ENCODE measurements around the gene CUL4B.
"Not testable (repeated sequence)": the region's sequence is repeated elsewhere in the genome, so short reads cannot be mapped to it uniquely, and the experiment has no call there.

The CUL4B gene

DNA sequence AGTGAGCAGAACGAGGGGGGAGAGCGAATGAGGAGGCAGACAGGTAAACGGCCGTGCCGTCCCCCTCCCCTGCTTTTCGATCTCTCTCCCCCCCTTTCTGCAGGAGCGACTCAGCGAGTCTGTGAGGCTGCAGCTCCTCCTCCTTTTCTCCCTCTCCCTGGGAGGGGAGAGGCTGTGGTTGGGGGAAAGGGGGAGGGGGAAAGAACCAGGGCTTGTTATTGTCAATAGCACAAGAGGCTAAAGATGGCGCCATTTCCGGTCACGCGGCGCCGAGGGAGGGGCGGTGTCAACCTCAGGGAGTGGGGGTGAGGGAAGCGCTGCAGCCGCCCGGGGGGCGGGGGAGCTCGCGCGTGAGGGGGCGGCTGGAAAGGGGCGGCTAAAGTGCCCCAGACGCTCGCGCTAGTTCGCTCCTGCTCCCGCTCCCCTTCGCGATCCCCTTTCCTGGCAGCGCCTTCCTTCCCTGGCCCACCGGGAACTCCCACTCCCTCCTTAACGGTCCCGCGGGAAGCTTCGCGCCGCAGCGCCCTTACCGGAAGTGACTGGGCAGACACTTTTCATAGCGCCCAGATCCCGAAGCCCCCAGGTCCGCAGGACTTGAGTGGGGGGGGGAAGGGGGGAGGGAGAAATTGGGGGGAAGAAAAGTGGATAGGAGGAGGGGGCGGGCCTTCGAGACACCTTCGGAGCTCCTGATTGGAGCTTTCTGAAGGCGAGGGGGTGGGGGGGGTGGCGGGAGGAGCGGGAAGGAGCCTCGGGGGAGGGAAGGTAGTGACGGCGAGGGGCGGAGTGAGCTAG lies at the start of gene CUL4B:
Gene CUL4B, minus strand, starts transcription at position 121 of the 792 bp plus-strand sequence. CDS start 324 bp downstream, outside the sequence.
- peak; percentile 93 for DNase-seq

DNA sequence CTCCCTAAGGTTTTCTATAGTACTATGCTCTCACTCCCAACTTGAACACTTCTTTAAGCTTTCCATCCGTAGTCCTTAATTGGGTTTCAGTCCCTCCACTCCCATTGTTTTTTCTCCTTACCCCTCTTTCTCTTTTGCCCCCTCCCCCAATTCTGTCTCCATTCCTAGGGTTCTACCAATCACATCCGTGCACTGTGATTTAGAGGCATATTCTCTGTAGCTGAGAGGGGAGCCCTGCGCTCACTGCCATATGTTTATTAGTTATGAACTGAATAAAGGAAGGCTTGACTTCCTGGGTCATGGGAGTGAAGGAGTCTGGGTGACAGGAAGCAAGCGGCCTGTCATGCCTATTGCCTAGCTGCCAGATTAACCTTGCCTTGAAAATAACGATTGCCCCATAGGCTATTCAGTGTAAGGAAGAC lies 43.6 kb upstream of the CUL4B start:
- DNase-seq: peak; percentile 66

DNA sequence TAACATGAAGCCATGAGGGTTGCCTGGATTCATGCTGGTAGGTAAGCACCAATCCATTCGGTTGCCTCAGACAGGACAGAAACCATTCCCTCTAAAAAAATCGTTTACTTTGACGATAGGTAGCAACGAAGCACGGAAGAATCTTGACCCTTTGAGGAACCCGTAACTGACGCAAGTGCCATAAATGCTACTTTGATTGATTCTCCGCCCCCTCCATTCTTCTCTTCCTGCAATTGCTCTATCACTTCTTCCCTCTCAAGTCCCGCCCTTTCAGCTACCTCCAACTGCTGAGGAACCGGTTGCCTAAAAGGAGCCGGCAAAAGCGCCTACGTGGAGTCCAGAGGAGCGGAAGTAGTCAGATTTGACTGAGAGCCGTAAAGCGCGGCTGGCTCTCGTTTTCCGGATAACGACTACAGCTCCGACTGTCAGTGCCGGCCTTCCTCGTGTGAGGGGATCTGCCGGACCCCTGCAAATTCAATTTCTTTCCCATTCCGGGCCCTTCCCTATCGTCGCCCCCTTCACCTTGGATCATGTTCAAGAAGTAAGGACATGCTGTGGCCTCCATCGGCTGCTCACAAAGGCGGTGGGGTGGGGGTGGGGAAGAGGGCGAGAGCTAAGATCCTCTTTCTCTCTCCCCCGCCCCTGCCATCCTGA lies 43.1 kb upstream of the CUL4B start, which contains the start of gene MCTS1:
Gene MCTS1, plus strand, starts transcription at position 395 of the 654 bp plus-strand sequence. Its CDS starts 136 bp downstream, at position 531.
- DNase-seq: peak; percentile 96

DNA sequence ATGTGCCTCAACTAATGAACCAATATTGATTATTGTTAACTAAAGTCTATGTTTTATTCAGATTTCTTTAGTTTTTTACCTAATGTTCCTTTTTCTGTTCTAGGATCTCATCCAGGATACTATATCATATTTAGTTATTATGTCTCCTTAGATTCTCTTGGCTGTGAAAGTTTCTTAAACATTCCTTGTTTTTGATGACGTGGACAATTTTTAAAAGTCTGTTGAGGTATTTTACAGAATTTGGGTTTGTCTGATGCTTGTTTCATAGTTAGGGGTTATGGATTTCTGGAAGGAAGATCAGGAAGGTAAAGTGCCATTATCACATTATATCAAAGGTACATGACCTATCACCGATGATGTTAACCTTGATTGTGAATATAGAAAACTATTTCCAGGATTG lies 24.9 kb upstream of the CUL4B start:
- no peak for DNase-seq

DNA sequence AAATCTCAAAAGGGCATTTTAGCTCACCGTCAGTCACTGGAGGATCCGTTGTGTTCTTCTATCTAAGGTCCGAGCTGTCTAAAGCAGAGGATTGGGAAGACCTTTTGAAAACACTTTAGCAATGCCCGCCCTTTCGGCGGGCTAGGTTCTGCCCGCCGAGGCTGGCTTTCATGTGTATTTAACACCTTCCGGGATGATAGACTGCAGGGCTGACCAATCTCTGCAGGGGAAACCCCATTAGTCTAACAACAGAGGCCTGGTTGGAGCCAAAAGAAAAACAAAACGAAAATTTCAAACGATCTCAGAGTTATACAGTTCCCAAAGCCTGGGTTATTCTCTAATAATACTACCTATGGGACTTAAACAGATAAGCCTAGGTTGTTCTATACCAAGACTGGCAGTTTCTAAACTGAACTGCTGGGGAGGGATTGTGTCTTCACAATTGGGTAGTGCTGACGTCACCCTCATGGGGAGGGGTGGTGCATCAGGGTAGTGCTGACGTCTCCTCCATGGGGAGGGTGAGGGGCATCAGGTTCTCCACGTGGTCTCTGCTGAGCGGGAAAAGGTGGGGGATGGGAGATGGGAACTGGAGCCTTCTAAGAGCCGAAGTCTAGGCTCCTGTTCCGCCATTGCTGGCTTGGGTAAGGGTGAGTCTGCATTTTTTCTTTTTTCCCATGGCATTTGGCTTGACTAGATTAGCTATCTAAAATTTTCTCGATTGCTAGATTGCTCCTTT lies 14.8 kb upstream of the CUL4B start:
- no peak for DNase-seq

DNA sequence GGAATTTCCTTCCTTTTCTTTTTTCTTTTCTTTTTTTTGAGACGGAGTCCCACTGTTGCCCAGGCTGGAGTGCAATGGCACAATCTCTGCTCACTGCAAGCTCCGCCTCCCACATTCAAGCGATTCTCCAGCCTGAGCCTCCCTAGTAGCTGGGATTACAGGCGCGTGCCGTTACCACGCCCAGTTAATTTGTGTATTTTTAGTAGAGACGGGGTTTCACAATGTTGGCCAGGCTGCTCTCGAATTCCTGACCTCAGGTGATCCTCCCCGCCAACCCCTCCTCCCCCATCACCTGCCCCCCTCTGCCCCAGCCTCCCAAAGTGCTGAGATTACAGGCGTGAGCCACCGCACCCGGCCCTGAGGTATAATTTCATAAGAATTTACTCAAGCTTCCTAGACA lies 13.0 kb upstream of the CUL4B start:
- DNase-seq: not testable (repeated sequence)

DNA sequence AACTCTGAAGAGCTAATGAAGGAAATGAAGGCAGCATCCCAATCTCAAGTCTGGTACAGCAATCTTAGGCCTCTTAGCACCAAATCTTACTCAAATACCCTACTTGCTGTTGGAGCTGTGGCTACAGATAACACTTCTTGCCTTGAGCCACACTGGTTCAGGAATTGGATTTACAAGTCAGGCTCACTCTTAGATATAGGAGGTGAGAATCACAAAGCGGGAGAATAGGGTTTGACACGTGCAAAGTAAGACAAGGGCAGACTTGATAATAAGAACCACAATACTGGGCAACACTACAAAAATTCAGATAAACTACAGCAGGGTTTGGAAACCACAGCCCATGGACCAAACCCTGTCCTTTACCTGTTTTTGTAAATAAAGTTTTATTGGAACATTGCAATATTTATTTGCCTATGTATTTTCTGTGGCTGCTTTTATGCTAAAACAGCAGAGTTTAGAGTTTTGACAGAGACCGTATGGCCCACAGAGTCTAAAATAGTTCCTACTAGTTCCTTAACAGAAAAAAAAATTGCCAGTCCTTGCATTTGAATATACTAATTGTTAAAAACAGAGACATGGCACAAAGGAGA lies 9.3 kb upstream of the CUL4B start:
- peak; percentile 71 for DNase-seq

DNA sequence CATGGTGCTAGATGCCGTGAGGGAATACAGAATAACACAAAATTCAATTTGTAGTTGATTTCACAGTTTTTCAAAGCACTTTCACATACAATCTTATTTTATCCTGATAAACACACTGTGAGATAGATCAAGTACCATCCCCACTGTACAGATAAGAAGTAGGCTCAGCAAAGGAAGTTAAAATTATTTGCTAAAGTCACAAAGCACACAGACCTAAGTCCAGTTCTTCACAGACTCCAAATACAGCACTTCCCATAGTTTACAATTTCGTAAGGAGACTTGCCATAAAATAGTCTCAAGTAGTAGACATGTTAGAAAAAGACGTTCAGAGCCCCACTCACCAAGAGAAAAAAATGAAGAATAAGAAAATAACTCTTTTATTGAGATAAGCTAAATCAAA lies 7.8 kb upstream of the CUL4B start:
- no peak for DNase-seq

DNA sequence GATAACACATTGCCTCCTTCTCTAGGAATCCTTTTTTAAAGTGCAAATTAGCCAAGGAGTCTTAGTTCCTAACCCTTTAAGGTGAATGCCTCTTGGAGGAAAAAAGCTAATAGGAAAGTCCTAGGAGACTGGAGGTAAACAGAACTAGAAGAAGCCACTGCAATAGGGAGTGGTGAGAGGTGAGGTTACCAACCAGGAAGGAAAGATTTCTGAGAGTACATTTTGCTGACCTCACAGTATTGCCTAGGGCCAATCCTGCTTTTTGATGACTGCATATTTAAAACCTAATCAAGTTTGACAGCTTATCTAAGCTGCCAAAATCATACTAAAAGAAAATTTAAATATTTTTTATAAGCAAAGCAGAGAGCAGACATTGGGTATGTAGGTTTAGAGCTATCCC lies 7.3 kb upstream of the CUL4B start:
- no peak for DNase-seq

DNA sequence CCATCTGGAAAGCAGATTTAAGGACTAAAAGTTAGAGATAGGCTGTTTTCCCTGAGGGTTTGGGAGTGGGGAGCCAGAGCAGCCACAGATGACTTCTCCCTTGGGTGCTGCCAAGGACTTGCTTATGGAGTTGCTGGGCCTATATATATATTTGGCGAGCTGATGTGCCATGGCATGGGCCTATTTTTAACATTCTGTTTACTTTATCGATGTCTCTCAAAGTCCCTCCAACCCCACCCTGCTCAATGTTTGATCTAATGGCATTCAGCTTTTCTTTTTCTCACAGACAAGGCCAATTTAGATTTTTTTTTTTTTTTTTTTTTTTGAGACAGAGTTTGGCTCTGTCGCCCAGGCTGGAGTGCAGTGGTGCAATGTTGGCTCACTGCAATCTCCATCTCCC lies 6.1 kb upstream of the CUL4B start:
- DNase-seq: no peak

DNA sequence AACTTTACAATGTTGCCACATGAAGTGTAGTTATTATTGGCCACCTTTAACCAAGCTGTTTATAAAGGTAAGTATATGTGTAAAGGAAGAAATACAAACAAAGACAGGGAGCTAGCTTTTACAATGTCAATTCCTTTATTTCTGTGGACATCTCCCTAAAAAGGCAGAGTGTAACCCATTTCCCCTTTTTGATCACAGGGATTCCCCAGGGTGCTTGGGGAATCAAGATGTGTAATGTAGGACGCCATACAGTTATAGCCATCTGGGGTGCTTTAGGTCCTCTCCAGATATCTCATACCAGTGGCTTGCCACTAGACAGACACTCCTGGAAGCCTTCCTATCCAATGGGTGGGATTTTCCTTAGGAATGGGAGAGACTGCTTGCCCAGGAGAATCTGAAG lies 4.2 kb upstream of the CUL4B start:
- no peak for DNase-seq

DNA sequence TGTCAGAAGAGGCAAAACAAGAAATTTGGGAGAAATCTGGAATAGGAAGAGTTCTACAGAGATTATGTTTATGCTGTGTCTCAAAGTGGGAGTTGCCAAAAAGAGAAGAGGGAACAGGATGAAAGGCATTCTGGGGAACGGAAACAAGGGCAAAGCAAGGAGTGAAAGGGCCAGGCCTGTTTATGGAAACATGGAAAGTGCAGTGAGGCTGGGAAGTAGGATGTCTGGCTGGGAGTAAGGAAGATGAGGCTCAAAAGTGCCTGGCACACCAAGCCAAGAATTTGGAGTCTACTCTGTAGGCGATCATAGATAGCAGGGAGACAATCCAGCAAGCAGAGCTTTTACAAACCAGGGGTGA lies 1.8 kb upstream of the CUL4B start:
- DNase-seq: peak; percentile 3

DNA sequence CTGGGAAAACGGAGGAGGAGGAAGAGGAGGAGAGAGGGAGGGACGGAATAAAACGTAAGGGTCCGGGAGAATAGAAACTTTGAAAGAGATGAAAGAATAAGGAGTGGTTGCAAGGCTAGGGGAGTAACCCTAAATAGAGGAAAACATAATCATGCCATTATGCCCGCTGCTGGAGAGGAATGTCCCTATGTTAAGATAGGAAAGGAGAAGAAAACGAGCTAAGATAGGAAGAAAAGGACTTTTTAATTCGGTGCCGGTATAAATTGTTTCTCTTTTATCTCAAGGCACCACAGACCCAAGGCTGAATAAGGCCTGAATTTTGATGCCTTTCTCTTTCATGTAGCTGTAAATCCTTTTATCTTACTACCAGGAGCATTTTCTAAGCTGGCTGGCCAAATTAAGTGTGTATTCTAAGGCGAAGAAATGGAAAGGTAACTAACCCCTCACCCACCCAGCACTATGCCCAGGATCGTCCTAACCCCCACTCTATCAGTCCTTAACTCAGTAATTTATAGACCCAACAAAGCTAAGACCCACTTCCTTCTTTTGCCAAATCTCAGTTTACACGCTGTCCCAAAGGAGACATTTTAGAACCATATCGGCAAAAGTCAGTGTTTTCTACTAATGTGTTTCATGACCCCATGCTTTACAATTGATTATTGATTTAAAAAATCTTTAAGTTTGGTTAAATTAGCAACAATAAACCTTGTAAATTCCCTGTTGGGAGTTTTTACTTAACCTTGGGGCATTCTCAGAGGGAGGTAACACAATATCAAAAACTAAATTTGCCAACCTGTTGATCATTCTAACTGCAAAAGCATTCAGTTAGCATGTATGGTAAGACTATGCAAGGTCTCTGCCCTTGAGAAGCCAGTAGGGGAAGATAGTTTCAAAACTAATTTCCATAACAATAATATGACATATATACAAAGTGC lies 1.1 kb upstream of the CUL4B start:
- peak; percentile 9 for DNase-seq

DNA sequence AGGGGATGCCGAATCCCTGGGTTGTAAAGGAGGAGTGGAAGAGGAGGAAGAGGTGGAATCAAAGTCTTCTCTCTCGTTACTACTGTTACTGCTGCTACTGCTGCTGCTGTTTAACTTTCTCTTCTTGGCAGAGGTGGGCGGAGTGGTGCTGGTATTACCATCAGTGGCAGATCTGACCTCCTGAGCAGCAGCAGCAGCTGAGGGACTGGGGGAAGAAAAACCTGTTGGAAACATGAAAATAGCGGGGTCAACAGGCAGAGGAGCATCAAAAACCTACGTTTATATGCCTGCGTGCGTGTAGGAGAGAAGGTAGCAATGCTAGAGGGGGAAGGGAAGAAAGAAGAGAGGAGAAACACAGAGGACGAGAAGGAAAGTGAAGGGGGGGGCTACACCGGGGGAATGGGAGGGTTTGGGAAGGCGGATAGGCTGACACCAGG lies 339 bp downstream of the CUL4B start:
- peak; percentile 35 for DNase-seq

DNA sequence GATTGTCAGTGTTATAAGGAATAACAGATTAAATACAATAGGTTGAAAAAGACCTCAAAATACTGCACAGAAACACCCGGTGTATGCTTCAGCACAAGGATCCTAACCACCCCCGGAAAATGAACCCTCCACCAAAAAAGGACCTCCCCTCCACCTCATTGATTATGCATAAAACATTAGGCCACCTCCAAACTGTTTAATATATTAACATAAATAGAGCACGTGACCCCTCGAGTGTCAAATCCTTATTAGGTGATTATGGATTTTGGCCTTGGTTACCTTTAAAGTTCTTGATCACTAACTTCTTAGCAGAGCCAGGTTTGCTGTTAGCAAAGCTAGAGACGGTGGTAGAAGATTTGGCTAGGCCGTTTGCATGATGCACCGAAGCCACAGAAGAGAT lies 958 bp downstream of the CUL4B start:
- peak; percentile 7 for DNase-seq

DNA sequence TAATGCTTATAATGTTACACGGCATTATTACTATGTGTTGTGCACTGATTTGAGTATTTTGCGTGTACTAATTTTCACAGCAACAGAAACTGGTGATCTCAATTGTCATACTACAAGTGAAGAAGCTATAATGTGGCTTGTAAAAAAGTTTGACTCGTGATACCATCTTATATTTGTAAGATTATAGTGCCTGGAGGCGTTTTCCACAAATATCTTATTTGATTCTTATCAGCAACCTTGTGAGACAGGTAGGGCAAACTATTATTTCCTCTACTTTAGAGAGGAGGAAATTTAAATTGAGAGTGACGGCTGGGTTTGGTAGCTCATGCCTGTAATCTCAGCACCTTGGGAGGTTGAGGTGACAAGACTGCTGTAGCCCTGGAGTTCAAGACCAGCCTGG lies 4.5 kb downstream of the CUL4B start:
- no peak for DNase-seq

DNA sequence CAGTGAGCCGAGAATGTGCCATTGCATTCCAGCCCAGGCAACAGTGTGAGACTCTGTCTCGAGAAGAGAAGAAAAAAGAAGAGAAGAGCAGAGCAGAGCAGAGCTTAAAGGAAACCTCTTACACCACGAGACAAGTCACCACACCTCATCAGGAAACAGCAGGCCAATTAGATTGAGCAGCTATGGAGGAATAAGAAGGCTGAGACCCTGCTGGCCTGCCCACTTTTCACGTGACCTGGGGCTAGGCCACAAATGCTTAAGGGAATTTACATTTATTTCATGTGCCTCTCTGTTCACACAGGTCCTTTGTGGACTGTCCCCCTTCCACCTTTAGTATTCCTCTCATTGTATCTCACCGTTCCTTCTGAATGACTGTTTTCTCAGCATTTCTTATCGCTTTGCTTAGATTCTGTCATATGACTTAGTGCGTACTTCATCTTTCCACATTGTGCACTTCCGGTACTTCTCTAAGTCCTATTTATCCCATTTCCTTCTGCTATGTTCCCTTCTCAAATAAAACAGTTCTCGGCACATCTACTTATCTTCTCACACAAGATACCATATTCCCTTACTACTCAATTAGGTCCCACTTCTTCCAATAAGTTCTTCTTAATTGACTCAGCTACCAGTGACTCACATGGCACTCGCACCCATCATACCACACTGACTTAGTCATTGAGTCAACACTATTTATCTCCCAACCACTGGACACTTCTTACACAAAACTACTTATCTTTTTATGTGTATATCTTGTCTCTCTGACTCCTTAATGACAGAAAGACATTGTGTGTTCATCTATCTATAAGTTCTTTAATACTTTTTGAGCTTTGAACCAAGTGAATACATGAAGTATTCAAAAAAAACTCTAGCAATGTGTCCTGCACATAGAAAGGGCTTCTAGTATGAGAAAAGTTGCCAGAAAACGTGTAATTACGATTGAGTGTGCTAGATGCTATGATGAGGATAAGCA lies 11.0 kb downstream of the CUL4B start:
- peak; percentile 42 for DNase-seq

DNA sequence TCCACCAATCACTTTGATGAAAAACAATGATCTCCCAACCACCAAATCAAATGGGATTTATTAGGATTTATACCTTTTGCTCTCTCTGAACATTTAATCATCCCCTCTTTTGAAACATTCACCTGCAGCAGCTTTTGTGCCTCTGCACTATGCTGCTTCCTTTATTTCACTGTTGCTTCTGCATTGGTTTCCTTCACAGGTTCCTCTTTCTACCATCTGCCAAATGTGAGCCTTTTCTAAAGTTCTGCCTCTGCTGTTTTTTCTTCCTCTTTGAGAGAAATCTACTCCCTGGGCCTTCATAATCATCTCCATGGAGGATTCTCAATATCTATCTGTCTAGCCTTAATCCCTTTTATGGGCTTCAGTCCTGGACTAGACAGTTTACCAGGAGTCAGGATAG lies 24.7 kb downstream of the CUL4B start:
- peak; percentile 48 for DNase-seq

DNA sequence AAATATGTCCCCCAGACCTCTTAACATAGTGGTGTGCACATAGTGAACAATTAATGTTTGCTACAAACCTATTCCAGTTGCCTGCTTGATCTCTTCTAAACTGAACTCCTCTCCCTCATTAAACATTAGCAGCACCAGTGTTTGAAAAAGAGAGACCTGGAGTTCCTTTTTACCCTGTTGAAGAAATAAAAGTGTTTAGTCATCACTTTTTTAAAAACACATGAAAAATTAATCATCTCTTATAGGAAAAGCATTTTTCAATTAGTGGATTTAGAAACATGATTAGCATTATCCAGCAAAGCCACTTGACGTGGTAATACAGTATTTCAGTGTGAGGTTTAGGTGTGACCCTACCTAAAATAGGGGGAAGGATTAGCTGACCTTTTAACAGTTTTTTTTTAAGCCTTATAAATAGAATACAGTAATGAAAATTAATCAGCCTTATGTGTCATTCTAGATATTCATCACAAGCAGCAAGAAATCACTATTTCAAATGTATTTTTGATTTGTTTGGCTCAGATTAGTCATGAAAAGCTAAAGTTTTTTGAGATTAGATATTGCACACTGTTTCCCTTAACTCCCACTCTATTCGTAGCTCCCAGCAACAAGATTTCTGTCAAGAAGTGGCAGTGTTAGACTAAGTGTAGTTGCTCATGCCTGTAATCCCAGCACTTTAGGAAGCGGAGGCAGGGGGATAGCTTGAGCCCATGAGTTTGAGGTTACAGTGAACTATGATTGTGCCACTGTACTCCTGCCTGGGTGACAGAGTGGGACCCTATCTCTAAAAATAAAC lies 26.2 kb downstream of the CUL4B start:
- DNase-seq: no peak

DNA sequence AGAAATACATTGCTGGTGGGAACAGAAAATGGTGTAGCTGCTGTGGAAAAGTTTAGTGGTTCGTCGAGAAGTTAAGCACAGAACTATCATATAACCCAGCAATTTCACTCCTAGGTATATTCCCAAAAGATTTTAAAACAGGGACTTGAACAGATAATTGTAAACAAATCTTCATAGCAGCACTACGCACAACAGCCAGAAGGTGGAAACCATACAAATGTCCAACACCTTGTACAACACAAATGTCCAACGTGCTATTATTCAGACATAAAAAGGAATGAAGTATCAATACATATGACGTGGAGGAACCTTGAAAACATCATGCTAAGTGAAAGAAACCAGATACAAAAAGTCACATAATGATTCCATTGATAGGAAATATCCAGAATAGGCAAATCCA lies 37.9 kb downstream of the CUL4B start:
- DNase-seq: peak; percentile 2

Measured in hematopoietic multipotent progenitor cell treated with erythropoietin and hydrocortisone succinate and interleukin-3 and kit ligand, for 6 days (in vitro differentiated cells).